Cerebellar cortex (tissue), 1 donor: Measurements from ENCODE around the gene ATP10A.

ENCODE experiments used
- DNase-seq: peaks from one replicate; pipeline ENCODE4 v3.0.0-alpha.2; 2015; ENCODE audit warnings: low spot score

The ATP10A gene, protein sequence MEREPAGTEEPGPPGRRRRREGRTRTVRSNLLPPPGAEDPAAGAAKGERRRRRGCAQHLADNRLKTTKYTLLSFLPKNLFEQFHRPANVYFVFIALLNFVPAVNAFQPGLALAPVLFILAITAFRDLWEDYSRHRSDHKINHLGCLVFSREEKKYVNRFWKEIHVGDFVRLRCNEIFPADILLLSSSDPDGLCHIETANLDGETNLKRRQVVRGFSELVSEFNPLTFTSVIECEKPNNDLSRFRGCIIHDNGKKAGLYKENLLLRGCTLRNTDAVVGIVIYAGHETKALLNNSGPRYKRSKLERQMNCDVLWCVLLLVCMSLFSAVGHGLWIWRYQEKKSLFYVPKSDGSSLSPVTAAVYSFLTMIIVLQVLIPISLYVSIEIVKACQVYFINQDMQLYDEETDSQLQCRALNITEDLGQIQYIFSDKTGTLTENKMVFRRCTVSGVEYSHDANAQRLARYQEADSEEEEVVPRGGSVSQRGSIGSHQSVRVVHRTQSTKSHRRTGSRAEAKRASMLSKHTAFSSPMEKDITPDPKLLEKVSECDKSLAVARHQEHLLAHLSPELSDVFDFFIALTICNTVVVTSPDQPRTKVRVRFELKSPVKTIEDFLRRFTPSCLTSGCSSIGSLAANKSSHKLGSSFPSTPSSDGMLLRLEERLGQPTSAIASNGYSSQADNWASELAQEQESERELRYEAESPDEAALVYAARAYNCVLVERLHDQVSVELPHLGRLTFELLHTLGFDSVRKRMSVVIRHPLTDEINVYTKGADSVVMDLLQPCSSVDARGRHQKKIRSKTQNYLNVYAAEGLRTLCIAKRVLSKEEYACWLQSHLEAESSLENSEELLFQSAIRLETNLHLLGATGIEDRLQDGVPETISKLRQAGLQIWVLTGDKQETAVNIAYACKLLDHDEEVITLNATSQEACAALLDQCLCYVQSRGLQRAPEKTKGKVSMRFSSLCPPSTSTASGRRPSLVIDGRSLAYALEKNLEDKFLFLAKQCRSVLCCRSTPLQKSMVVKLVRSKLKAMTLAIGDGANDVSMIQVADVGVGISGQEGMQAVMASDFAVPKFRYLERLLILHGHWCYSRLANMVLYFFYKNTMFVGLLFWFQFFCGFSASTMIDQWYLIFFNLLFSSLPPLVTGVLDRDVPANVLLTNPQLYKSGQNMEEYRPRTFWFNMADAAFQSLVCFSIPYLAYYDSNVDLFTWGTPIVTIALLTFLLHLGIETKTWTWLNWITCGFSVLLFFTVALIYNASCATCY (N-terminal part only)

DNA sequence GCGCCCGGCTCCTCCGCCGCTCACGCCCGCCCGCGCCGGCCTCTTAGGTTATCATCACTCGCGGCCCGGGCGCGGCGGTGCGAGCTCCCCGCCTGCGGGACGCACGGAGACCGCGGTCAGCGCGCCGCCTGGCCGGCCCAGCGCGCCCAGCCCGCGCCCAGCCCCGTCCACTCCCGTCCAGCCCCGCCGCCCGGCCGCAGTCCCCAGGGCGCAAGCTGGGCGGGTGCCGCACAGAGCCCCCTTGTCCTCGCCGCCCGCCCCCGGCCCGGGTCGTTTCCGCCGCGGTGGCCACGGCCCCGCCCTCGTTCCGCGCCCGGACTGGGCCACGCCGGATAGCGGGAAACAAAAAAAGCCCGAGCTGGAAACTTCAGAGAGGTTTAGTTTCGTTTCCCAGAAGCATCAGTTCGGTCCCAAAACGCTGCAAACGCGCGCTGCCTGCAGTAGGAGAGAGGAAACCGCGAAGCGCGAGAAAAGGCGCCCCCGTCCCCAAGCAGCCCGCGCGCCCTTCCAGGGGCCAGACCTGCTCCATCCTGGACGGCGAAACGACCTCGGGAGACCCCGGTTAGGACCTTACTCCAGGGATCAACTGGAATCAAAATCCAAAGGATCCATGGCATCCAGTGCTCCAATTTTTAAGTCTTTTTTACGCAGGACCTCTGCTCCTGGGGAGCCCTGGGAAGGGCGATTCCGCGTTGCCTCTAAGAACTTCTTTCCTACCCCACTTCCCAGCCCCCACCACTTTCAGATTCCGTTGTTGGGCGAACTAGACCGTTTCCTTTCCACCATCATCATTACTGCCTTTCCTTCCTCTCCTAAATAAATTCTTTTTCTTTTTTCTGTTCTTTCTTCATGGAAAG lies at the start of gene ATP10A:
ATP10A (minus strand) TSS at position 217 of the 857 bp plus-strand sequence. CDS start 231 bp downstream, outside the sequence.
- peak; percentile 24 for DNase-seq

DNA sequence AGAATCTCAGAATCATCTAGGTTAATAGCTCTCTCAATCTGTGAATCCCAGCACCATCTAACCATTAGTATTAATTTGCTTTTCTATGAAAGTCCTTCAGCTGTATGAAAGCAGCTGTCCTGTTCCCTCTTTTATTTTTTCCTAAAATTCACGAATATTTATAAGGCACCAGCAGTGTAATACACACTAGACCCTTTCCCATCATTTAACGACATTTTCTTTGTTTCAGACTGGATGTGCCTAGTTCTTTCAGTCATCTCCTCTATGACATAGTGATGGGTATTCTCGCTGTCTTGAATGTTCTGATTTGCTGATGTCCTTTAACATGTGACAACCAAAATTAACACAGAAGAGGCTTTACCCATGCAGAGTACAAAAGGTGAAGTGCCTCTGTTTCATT lies 48.9 kb upstream of the ATP10A start:
- DNase-seq = no peak

DNA sequence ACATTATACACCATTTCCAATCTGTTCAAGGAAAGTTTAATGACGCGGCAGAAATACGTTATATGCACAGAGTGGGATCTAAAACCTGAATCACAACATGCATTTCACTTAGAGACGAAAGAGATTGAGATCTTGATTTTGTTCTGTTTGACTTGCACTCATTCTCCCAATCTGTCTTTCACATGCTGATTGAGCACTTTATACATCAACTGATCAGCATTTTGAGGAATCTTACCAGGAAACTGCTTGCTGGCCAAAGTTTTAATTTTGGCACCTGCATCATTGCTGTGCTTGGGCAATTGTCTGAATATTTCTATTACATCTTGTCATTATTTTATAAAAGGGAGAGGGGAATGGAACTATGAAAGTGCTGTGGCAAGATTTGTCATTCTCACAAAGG lies 47.7 kb upstream of the ATP10A start:
- no peak for DNase-seq

DNA sequence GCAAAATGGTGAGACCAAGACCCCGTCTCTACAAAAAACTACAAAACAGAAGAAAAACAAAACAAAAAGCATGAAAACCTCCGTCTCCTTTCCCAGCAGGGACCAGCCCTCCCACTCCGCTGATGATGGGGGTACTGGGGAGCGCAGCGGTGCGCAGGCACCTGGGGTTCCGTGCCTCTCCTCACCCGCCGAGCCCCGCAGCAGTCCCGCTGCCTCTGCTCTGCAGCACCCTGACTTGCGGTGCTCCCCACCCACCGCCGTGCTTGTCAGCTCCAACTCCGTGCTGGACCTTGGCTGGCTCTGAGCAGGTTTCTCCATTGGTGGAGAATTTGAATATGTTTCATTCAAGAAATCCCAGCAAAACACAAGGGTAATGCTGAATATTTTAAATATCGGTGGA lies 46.7 kb upstream of the ATP10A start:
- no peak for DNase-seq

DNA sequence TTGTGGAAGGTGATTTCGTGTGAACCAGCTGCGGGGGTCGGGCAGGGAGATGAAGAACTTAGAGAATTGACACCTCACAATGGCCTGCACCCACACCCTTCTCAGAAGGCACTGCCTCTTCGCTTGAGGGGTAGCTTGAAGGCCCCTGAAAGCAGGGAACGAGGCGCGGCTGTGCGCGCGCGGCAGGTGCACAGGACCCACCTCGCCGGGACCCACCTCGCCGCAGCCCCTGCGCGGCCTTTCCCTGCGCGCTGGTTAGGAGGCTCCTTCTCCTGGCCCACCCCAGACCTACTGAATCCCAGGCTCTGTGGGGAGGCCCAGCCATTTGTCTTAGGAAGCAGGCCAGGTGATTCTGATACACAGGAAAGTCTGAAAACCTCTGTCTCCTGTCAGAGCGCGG lies 46.2 kb upstream of the ATP10A start:
- no peak for DNase-seq

DNA sequence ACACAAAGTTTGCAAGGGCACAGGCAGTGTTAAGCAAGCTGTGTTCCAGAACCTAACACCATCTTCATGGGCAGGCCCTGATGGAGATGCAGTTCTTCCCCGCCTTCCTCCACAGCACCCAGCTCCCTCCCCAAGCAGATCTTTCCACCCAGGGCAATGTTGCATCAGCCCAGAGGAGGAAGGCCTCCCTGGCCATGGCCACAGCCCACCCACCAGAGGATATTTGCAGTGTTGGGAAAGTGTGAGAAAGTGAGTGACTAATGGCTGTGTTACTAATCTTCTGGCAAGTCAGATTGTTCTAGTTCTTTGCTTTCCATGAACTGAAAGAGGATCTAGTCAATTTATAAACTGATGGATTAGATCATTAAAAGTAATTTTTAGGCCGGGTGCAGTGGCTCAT lies 42.0 kb upstream of the ATP10A start:
- DNase-seq = no peak

DNA sequence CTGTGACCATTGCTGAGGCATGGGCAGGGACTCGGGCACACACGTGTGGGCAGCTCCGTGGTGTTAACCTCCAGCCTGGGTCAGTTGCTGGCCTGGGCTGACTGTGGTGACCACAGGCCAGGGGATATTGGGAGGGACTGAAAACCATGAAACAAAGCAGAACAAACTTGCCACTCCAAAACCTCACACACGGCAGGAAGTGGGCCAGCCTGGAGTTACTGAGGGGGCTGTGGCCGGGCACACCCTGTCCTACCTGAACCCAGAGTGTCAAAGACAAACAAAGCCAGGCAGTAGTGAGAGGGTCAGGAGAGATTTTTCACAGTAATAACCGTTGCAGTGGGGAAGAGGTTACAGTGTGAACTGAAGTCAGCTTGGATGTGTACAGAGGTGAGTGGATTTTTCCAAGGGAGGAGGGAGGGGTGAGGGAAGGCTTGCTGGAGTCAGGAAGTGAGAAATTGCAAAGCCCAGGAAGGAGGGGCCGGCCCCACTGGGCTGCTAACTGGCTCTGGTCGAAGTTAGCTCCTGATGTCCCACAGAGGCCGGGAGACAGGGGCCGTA lies 40.0 kb upstream of the ATP10A start:
- no peak for DNase-seq

DNA sequence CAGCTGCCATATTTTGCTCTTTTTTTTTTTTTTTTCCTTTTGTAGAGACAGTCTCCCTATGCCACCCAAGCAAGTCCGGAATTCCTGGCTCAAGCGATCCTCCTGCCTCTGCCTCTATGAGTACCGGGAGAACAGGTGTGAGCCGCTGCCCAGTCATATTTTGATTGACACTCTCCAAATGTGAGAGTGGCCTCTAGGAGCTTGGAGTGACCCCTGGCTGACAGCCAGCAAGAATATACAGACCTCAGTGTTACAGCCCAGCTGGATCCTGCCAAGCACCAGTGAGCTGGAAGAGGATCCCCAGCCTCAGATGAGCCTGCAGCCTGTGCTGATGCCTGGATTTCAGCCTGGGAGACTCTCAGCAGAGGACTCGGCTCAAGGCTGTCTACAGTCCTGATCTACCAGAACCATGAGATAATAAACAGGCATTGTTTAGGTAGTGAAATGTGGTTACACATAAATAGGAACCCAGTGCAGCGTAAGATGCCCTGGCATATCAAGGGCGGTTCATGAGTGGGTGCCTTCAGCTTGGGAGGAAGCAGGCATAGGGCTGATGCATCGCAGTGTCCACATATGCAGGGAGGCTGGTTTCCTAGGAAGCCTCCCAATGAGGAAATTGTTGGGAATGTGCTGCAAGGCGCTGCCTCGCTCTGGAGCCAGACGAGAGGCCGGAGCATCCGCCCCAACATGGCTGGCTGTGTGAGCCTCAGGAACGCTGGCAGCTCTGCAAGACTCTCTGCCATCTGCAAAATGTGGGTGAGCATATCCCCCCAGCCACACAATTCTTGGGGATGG lies 38.9 kb upstream of the ATP10A start:
- DNase-seq = no peak

DNA sequence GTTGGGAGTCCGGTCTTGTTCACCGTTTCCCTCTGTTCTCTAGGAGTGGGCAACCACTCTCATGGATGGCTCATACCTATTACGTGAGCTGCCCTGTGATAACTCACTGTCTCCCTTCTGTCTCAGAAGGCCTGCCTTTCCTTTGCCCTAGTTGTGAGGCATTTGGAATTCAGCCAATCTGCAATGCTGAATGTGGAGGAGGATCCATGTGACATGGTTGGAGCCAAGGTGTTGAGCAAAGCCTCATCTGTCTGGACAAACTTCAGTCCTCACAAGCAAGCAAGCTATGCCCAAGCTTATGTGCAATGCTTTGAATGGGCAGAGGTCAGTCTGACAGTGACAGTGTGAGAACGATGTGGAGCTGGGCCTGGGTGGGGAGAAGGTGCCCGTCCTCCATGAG lies 37.8 kb upstream of the ATP10A start:
- DNase-seq = no peak

DNA sequence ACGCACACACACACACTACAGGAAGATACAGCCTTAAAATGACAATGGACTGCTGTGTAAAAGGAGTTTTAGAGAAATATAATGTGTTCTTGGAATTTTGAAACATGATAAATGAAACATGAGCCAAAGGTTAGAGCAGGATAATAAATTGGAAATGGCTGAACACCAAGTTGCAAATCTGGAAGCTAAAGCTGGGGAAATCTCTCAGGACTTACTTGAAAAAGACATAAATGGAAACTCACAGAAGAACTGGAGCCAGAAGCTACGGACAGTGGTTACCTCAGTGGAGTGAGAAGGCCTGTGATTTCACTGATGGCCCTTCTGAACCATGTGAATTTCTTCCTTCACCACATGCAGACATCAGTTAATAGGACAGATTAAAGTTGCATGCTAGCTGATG lies 37.3 kb upstream of the ATP10A start:
- no peak for DNase-seq

DNA sequence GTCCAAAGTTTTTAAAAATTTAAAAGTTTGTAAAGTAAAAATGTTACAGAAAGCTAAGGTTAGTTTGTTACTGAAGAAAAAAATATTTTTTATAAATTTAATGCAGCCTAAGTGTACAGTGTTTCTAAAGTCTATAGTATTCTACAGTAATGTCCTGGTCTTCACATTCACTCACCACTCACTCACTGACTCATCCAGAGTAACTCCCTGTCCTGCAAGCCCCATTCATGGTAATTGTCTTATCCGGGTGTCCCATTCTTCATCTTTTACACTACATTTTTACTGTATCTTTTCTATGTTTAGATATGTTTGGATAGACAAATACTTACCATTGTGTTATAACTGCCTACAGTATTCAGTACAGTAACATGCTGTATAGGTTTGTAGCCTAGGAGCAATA lies 36.7 kb upstream of the ATP10A start:
- no peak for DNase-seq

DNA sequence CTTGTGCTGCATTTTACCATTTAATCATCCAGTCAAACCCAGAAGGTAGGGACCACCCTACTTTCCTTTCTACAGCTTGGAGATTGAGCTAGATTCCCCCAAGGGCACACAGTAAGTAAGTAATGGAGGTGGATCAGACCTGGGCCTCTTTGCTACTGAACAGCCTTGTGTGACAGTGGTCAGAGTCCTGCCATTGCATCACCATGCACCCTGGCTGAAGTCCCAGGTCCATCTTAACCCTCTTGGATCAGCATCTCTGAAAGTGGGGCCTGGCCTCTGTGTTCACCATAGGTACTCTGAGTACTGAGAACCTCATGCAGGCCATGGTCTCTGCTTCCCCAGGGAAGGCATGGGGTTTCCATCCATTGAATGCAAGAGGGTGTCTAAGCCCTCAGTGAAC lies 34.5 kb upstream of the ATP10A start:
- DNase-seq = no peak

DNA sequence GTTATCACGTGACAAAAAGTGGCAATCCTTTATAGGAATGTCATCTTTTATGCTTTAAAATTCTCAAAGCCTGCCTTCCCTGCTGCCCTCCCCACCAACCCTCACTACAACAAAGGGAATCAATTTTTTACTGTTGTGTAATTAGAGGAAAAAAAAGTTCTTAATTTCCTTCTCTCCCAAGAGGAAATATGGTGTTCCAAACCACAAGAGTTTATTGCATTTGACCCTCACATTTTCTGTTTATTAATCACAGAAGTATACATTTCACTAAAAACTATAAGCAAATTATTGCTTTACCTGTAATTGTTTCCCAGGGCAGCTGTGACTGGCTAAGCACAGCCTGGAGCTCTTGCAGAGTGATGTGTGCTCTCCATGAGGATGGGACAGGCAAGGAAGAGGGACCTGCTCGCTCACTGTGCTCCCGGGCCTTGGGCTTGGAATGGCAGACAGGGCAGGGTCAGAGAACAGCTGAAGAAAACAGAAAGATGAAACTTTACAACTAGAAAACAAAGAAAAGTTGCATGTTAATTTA lies 31.3 kb upstream of the ATP10A start:
- DNase-seq = no peak

DNA sequence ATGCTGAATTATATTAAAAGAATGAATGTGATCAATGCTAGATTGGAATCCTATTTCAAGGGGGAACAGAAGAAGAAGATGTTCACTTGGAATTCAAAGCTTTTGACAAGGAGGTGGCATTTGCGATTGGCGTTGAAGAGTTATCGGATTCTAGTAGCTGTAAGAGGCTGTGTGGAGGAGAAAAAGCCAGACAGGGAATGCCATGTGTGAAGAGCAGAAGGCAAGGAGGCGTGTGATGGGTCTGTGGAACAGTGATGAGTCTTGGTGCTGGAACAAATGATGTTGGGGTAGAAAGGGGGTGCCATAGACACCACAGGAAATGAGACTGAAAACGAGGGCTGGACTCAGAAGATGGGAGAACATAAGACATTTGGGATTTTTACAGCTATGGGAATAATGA lies 30.5 kb upstream of the ATP10A start:
- DNase-seq = no peak

DNA sequence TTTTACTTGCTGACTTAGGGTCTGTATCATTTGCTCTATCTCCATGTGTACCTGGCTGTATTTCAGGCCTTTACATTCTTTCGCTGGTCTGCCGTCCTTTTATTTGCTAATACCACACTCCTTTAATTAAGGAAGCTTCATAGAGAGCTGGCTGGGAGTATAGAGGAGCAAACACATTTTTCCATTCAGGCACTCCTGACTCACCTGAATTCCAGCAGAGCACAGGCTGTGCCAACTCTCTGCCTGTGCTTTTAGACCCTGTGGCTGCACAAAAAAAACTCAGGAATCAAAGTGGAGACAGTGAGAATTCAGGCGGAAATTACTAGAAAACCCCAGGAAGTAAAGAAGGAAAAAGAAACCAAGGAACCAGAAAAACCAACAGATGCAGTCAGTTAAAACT lies 29.0 kb upstream of the ATP10A start:
- no peak for DNase-seq

DNA sequence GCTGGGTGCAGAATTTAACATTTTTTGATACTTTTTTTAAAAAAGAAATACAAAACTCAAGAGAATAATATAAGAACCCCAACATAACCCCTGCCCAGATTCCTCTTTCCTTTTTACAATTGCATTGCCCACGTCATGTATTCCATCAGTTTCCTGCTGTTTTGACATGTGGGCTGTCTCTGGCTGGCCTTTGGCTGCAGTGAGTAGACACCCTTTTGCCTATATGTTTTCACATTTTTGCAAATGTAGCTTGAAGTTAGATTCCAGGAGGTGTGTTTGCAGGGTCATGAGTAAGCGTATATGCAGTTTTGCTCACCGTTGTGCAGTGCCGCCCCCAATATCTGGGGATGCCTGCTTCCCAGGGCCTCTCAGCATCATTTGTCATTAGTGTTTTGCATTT lies 28.0 kb upstream of the ATP10A start:
- no peak for DNase-seq

DNA sequence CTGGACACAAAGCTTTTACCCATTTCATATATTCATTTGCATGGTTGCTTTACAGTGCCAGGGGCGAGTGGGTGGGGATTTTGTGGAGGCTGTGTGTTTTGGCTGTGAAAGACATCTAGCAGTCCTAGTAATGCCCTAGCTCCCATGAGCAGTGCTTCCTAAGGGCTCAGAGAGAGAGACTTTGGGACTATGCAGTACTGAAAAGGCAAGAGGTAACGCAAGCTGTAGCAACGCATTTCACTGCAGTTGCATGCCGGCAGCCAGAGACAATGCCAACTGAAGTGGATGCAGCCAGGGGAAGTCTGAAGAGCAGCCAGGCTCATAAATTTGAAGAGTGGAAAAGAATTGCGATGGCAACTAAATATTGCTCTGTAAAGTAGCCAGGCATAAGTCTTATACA lies 27.4 kb upstream of the ATP10A start:
- DNase-seq = no peak

DNA sequence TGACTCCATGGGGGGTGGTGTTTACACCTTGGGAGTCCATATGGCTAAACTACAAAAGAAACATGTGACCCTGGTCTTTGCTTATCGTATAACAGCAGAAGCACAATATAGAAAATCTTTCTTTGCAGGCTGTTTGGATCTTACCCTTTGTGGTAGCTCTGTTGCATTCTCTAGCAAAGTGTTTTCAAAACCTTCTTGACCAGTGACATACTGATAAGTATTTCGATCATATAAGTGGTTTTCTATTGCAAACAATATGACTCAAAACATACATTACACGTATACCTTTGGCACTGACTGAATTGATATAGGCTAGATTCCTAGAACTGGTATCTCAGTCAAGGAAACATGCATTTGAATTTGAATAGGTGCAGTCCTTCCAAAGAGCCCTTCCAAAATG lies 24.7 kb upstream of the ATP10A start:
- DNase-seq = no peak

DNA sequence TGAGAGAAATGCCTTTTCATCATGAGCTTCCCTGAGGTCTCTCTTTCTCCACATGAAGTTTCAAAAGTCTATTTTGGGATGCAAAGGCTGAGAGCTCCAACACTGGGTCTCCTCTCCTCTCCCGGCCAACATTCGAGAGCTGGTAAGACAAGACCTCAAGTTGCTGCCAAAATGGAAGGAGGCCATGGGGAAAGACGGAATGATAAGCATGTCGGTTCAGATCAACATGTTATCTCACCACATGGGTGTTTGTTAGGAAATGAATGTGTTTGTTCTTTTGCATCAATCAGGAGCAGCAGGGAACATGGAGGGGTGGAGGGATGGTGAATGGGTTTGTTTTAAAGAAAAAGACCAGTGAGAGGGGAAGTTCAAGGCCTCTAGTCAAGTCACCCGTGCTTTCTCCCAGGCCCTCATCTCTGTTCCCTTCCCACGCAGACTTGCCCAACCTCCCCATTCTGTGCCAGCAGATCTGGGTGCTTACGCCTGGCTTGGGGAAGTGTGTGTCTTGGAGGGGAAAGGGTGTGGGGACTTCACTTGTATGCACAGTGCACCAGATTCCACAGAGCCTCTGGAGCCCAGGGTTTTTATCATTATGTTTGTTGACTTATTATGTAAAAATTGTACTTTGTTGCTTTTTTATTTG lies 23.5 kb upstream of the ATP10A start:
- no peak for DNase-seq

DNA sequence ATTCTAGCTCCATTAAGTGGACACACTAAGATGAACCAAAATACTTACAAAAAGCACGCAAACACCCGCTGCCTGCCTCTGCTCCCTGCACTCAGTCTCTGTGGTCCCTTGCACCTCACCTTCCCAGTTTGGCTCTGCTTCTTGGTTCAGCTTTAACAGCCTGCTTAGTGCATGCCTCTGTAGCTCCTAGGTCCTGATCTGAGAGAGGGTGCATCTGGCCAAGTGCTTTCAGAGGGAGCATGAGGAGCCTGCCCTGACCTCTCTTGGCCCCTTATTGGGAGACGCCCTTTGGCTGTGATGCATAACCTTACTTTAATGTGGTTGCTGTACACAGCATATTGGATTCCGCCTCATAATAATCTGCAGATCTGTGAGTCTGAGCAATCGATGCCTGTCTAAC lies 21.2 kb upstream of the ATP10A start:
- no peak for DNase-seq
